NCI-H524 (cell line): ENCODE measurements around the gene ZNF3.

Experiments
- DNase-seq, 2 experiments: peaks; one replicate each; lab custom pipeline; 2025; lab: John Stamatoyannopoulos, UW

The ZNF3 gene

GRCh38 chr7:100109521-100110163, 28.1 kb upstream of the ZNF3 start:
- no peak for DNase-seq

- DNase-seq = no peak
These were observed 26.4 kb upstream of the ZNF3 start for GRCh38 chr7:100107890-100108289.

GRCh38 chr7:100107125-100107737, 25.7 kb upstream of the ZNF3 start:
- DNase-seq = no peak

- DNase-seq = no peak
These were observed 25.1 kb upstream of the ZNF3 start for GRCh38 chr7:100106633-100107032.

GRCh38 chr7:100105534-100105933, 24.0 kb upstream of the ZNF3 start:
- DNase-seq = no peak

GRCh38 chr7:100102950-100103840, 21.7 kb upstream of the ZNF3 start:
- DNase-seq = no peak

GRCh38 chr7:100101016-100101862, 19.7 kb upstream of the ZNF3 start, which contains the start of the genes AP4M1 and MCM7:
Gene AP4M1 (plus strand): TSS chr7:100101643. CDS start chr7:100101715, 72 bp downstream.
Gene MCM7 (minus strand): TSS chr7:100101397. CDS start chr7:100101294, 103 bp downstream.
- peak; percentile 94 to 97 for DNase-seq

- peak; percentile 70 to 90 for DNase-seq
These were observed 19.0 kb upstream of the ZNF3 start for GRCh38 chr7:100100420-100101015.

GRCh38 chr7:100099452-100099851, 17.9 kb upstream of the ZNF3 start:
- no peak for DNase-seq

- no peak for DNase-seq
These were observed 17.4 kb upstream of the ZNF3 start for GRCh38 chr7:100098913-100099312.

- DNase-seq = no peak
These were observed 14.2 kb upstream of the ZNF3 start for GRCh38 chr7:100095704-100096103.

- DNase-seq = no peak
These were observed 13.8 kb upstream of the ZNF3 start for GRCh38 chr7:100095289-100095688.

GRCh38 chr7:100093925-100094486, 12.5 kb upstream of the ZNF3 start:
- no peak for DNase-seq

- DNase-seq = peak in 1 of 2 experiments; percentile 25
These were observed 12.0 kb upstream of the ZNF3 start for GRCh38 chr7:100093498-100093897.

GRCh38 chr7:100093054-100093453, 11.5 kb upstream of the ZNF3 start:
- DNase-seq = peak in 1 of 2 experiments; percentile 25

- DNase-seq = peak in 1 of 2 experiments; percentile 49
These were observed 10.1 kb upstream of the ZNF3 start for GRCh38 chr7:100091411-100092181.

GRCh38 chr7:100090527-100091410, 9.2 kb upstream of the ZNF3 start:
- peak; percentile 88 to 90 for DNase-seq

GRCh38 chr7:100089458-100090196, 8.1 kb upstream of the ZNF3 start:
- DNase-seq = no peak
